Endothelial cell of umbilical vein (primary cell): Measurements from ENCODE around the gene MBD6. TPM values are rescaled to one million over a fixed set of nuclear protein-coding genes. Genes with fewer than 3 reads are reported as not detected.
A peak's percentile ranks its signal among the peaks of the same experiment; 100 is the strongest.

ENCODE experiments used
- BruUV-seq: library from RNA; stranded (reverse); fragments of 400-500 nt; replicated peaks from 2 replicates; lab custom pipeline; 2021; lab: Mats Ljungman, UMichigan
- CTCF ChIA-PET: fragments of 300-600, 350-600 bp; sonication (Branson Sonifier 250); formaldehyde crosslinking; loops from one replicate; lab custom pipeline; 2021; ENCODE audit warnings: antibody characterized with exemption, inconsistent platforms; lab: Charles Lee
- POLR2A ChIA-PET: fragments of 300-600, 350-600 bp; sonication (Branson Sonifier 250); formaldehyde crosslinking; loops from one replicate; lab custom pipeline; 2021; ENCODE audit warnings: antibody characterized with exemption, inconsistent platforms; lab: Charles Lee
- DNase-seq: peaks from one replicate; pipeline ENCODE4 v3.0.0-alpha.2; 2011; ENCODE audit warnings: low read depth, low spot score
- FAIRE-seq: peaks from 2 replicates; lab custom pipeline; 2011; peaks lifted over from hg19 to GRCh38; lab: Jason Lieb, UNC
- H2AFZ ChIP-seq: 2 replicates; pipeline ENCODE4 v1.6.0; 2012; ENCODE audit warnings: low read depth, low read length, control low read depth, inconsistent platforms
- H3K27ac ChIP-seq: 2 replicates; pipeline ENCODE4 v1.5.1; 2011; ENCODE audit warnings: low read depth, mild to moderate bottlenecking, control low read depth, low read length, moderate library complexity; ENCODE audit not compliant: insufficient read depth
- H3K27me3 ChIP-seq, 2 experiments: 2 replicates each; pipeline versions ENCODE4 v1.6.0 to v1.6.1; 2011; ENCODE audit warnings: low read length in 2 of 2, mixed read lengths in 1 of 2; ENCODE audit not compliant: control insufficient read depth in 2 of 2, insufficient read depth in 2 of 2
- H3K36me3 ChIP-seq, 2 experiments: 2 replicates in 1 of 2; 3 replicates in 1 of 2; pipeline ENCODE4 v1.5.1; 2011; ENCODE audit warnings: low read length in 2 of 2, mild to moderate bottlenecking in 1 of 2, moderate library complexity in 1 of 2; ENCODE audit not compliant: control insufficient read depth in 2 of 2, insufficient read depth in 2 of 2; ENCODE audit errors: extremely low read depth in 1 of 2
- H3K4me1 ChIP-seq: 3 replicates; pipeline ENCODE4 v1.5.1; 2011; ENCODE audit warnings: mild to moderate bottlenecking, low read length; ENCODE audit not compliant: control insufficient read depth, insufficient read depth; ENCODE audit errors: extremely low read depth
- H3K4me2 ChIP-seq: 2 replicates; pipeline ENCODE4 v1.6.1; 2011; ENCODE audit warnings: low read length, control low read depth, mixed read lengths; ENCODE audit not compliant: insufficient read depth
- H3K4me3 ChIP-seq, 3 experiments: fragments of 200-600 bp in 1 of 3; sonication (generic), shearing (Covaris generic) in 1 of 3; replicated peaks in 1 of 3; 2 replicates each; pipeline ENCODE4 v1.5.1; 2011 to 2016; ENCODE audit warnings: control low read depth in 3 of 3, low read length in 3 of 3, mild to moderate bottlenecking in 2 of 3, inconsistent platforms in 1 of 3, low read depth in 1 of 3, moderate library complexity in 1 of 3; ENCODE audit not compliant: insufficient read depth in 1 of 3
- H3K79me2 ChIP-seq: 2 replicates; pipeline ENCODE4 v1.6.0; 2012; ENCODE audit warnings: low read length, inconsistent platforms; ENCODE audit not compliant: control insufficient read depth, insufficient read depth
- H3K9ac ChIP-seq: replicated peaks from 2 replicates; pipeline ENCODE3; 2011; ENCODE audit warnings: low read length, control low read depth; ENCODE audit not compliant: insufficient read depth; ENCODE audit errors: extremely low read depth
- H3K9me1 ChIP-seq: replicated peaks from 3 replicates; pipeline ENCODE4 v1.6.0; 2011; ENCODE audit warnings: mild to moderate bottlenecking, low read length; ENCODE audit not compliant: control insufficient read depth, insufficient read depth; ENCODE audit errors: extremely low read depth
- H3K9me3 ChIP-seq: replicated peaks from 2 replicates; pipeline ENCODE4 v1.5.1; 2012; ENCODE audit warnings: low read length, inconsistent platforms; ENCODE audit not compliant: control insufficient read depth, insufficient read depth
- H4K20me1 ChIP-seq: replicated peaks from 2 replicates; pipeline ENCODE3; 2011; ENCODE audit warnings: mild to moderate bottlenecking, low read length; ENCODE audit not compliant: control insufficient read depth, insufficient read depth; ENCODE audit errors: extremely low read depth
- CTCF ChIP-seq, 2 donors: IDR thresholded peaks; 1 replicate in 1 of 2; 2 replicates in 1 of 2; pipeline ENCODE4 v1.5.1; 2011; ENCODE audit warnings: low read length in 2 of 2, mild to moderate bottlenecking in 2 of 2, moderate library complexity in 2 of 2, control low read depth in 1 of 2, inconsistent platforms in 1 of 2, low read depth in 1 of 2; ENCODE audit not compliant: insufficient read depth in 1 of 2; ENCODE audit errors: extremely low read depth in 1 of 2
- GATA2 ChIP-seq: IDR thresholded peaks from 2 replicates; pipeline ENCODE4 v1.7.0; 2011; ENCODE audit warnings: low read depth, mild to moderate bottlenecking, moderate library complexity, mixed read lengths, low read length; ENCODE audit not compliant: insufficient read length, insufficient read depth
- MYC ChIP-seq: IDR thresholded peaks from one replicate; pipeline ENCODE4 v1.6.1; 2011; ENCODE audit warnings: mild to moderate bottlenecking, low read depth, low read length
- POLR2A ChIP-seq: IDR thresholded peaks from 2 replicates; pipeline ENCODE4 v1.6.1; 2012; ENCODE audit warnings: low read depth, mild to moderate bottlenecking, control low read depth, low read length
- dilution Hi-C: fragments of 300-500 bp; cut with MboI; formaldehyde crosslinking; loops from one replicate; pipeline ENCODE4 v1.15.0; 2019; ENCODE audit warnings: low sequenced_read_pairs; ENCODE audit not compliant: extremely low pct_ligation_motif_present
- intact Hi-C: fragments of 100-400 bp; cut with micrococcal nuclease; formaldehyde crosslinking; loops from one replicate; pipeline ENCODE4 v1.10.0; 2022
- polyA plus RNA-seq, 4 experiments: library from polyadenylated mRNA; depleted of rRNA in 3 of 4; stranded (reverse) in 3 of 4; unstranded in 1 of 4; fragments of >200 nt; gene quantifications; 2 replicates each; pipeline versions ENCODE4 v1.2.1 to v1.2.3, GENCODE V29; 2011 to 2012; ENCODE audit warnings: missing spikeins in 1 of 4
- total RNA-seq: library from RNA; stranded (reverse); gene quantifications from 2 replicates; pipeline ENCODE4 v1.2.3, GENCODE V29; 2021

The MBD6 gene
- total and polyA plus RNA-seq, 2 donors (not counting 3 experiments of a cell fraction or from before 2014, with no cell fraction given) = 10.6 to 95.2 TPM

GRCh38 chr12:57549203-57549908 is 26.7 kb downstream of the MBD6 start:
- no peak overlapping the region for H3K9ac ChIP-seq
- H3K4me1 ChIP-seq = peaks cover 12% of the 10 kb centered on the region
- dilution Hi-C loops (no loop called here), intact Hi-C loops (loop anchor here (5.0 kb wide), 1 partner anchor 143 kb away; the partner anchor contains the start of gene OS9)
- H3K4me2 ChIP-seq = peak overlapping the region; percentile 40
- no peak overlapping the region for H3K4me3 ChIP-seq
- H4K20me1 ChIP-seq = no peaks in the 10 kb centered on the region
- no peaks in the 10 kb centered on the region for H3K9me1 ChIP-seq
- H2AFZ ChIP-seq = peak overlapping the region; percentile 46
- peaks cover 23% of the 10 kb centered on the region for H3K79me2 ChIP-seq
- no TSS peak for BruUV-seq
- FAIRE-seq (no peak), DNase-seq (no peak)
- no peaks in the 10 kb centered on the region for H3K36me3 ChIP-seq
- POLR2A ChIA-PET = no interaction called here
- peaks cover 46 to 49% of the 10 kb centered on the region in 2 experiments for H3K27me3 ChIP-seq
- CTCF ChIA-PET = no interaction called here
- no peaks in the 10 kb centered on the region for H3K9me3 ChIP-seq
- TF ChIP-seq MYC (no peak), GATA2 (no peak), CTCF (IDR thresholded peaks at IDR 0.05; ENCODE audit: extremely low read depth in 1 of 2, insufficient read depth in 1 of 2, low read depth in 1 of 2, low read length in 2 of 2) (no peak), POLR2A (no peak)
- H3K27ac ChIP-seq = no peak overlapping the region
